ENCODE data around the gene BNIP2. TPM values are rescaled to one million over a fixed set of nuclear protein-coding genes. Genes with fewer than 3 reads are reported as not detected.

Gene BNIP2
- total RNA-seq: 100 to 1,000 TPM in 3 of 4 donors, 10 to 100 TPM in 1; 82.1 to 138 (median 112) TPM

DNA sequence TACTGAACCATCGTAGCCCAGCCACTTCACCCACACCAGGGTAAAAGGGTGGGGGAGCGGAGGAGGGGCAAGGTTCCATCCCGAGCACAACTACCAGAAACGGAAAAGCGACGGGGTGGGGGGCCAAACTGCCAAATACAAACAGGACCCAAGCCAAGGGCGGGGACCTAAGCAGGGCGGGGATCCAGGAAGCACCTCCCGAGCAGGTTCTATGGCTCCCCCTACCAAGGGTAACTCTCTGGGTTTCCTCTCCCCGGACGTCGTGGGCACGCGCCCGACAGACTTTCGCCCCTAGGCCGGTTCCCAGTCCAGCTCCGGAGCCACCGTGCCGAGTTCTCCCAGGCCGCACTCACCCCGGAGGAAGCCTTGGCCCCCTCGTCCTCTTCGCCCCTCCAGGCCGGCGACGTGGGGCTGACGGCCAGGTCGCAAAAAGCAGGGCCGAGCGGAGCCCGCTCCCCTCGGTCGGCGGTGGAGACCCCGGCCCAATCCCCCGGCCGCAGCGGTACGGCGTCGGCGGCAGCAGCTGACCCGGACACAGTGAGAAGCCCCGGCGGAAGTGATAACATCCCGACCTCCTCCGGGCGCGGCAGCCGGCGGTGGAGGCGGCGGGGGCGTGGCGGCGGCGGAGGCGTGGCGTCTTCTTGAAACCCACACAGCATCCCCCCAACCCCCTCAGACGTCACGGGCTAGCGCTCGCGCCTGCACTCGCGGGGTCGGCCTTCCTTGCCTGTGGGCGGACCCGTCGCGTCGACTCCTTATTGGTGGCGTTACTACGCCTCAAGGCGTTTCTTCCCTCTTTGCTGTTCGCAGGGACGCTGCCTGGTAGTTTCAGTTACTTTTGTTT, at the start of gene BNIP2:
TSS of gene BNIP2 (minus strand) at position 539 of the 844 bp plus-strand sequence. CDS start 6,863 bp downstream, outside the sequence.
- H3K9me3 ChIP-seq: no peaks in the 10 kb centered on the region
- peak within 1 kb of the TSS; percentile 96 to 97 for H3K27ac ChIP-seq
- H3K27me3 ChIP-seq: no peaks in the 10 kb centered on the region
- peak; percentile 99 for DNase-seq
- H3K36me3 ChIP-seq: no peaks in the 10 kb centered on the region
- peak within 1 kb of the TSS; percentile 88 to 99 for H3K4me3 ChIP-seq
- intact Hi-C loops (cut with DNase I; ENCODE audit: low total_unique reads): no loop called here
- peaks cover 0 to 9% of the 10 kb centered on the region in 2 donors for H3K4me1 ChIP-seq
- TF ChIP-seq POLR2A (IDR thresholded peaks at IDR 0.05): peak; percentile 73 to 92
- TF ChIP-seq, protein P1, sequence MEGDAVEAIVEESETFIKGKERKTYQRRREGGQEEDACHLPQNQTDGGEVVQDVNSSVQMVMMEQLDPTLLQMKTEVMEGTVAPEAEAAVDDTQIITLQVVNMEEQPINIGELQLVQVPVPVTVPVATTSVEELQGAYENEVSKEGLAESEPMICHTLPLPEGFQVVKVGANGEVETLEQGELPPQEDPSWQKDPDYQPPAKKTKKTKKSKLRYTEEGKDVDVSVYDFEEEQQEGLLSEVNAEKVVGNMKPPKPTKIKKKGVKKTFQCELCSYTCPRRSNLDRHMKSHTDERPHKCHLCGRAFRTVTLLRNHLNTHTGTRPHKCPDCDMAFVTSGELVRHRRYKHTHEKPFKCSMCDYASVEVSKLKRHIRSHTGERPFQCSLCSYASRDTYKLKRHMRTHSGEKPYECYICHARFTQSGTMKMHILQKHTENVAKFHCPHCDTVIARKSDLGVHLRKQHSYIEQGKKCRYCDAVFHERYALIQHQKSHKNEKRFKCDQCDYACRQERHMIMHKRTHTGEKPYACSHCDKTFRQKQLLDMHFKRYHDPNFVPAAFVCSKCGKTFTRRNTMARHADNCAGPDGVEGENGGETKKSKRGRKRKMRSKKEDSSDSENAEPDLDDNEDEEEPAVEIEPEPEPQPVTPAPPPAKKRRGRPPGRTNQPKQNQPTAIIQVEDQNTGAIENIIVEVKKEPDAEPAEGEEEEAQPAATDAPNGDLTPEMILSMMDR (IDR thresholded peaks at IDR 0.05): peak in 1 of 4 experiments; percentile 31

DNA sequence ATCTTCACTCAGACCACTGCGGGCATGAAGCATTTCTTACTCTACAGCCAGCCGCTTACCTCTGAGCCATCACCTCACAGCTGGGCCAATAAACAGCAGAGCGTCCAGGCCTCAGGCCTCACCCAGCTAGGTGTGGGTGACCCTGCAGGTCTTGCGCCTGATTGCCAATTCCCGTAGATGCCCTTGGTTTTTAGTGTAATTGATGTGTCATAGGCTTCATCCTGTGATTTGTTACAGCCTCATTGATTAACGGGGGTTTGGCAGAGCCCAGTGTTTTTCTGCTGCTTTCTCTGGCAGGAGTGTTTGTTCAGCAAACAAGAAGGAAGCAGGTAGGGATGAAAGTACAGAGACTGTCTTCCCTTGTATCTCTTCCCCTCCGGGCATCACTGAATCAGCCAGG, 49.6 kb upstream of the BNIP2 start:
- H3K4me1 ChIP-seq: no peaks in the 10 kb centered on the region
- no peak overlapping the region for H3K27ac ChIP-seq
- no peak for TF ChIP-seq POLR2A (IDR thresholded peaks at IDR 0.05)
- no peaks in the 10 kb centered on the region for H3K27me3 ChIP-seq
- no peaks in the 10 kb centered on the region for H3K36me3 ChIP-seq
- no peak overlapping the region for H3K4me3 ChIP-seq
- intact Hi-C loops (cut with DNase I; ENCODE audit: low total_unique reads): no loop called here
- no peaks in the 10 kb centered on the region for H3K9me3 ChIP-seq
- DNase-seq: no peak

GRCh38 chr15:59736181-59736580, 47.1 kb upstream of the BNIP2 start:
- H3K4me3 ChIP-seq: no peak overlapping the region
- no peaks in the 10 kb centered on the region for H3K9me3 ChIP-seq
- TF ChIP-seq, protein P1 (IDR thresholded peaks at IDR 0.05): no peak
- no peak for TF ChIP-seq POLR2A (IDR thresholded peaks at IDR 0.05)
- H3K4me1 ChIP-seq: no peaks in the 10 kb centered on the region
- H3K27ac ChIP-seq: no peak overlapping the region
- no peaks in the 10 kb centered on the region for H3K36me3 ChIP-seq
- no peak for DNase-seq
- H3K27me3 ChIP-seq: no peaks in the 10 kb centered on the region
- intact Hi-C loops (cut with DNase I; ENCODE audit: low total_unique reads): no loop called here

DNA sequence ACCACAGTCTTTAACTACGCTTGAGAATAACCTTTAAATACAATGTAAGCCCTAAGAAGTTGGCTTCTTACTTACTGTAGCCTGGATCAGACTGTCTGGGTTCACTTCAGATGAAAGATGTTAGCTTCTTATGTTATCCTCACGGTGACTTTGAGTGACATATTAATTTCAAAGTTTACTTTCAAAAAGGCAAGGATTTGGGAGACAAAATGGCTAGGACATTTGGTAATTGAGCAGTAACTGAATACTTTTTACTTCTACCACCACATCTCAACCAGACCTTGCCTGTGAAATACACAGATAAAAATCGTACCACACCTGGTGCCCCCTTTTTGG, 36.0 kb upstream of the BNIP2 start:
- Histone ChIP-seq H3K4me1 (no peaks in the 10 kb centered on the region), H3K9me3 (no peaks in the 10 kb centered on the region), H3K4me3 (no peak overlapping the region), H3K36me3 (no peaks in the 10 kb centered on the region), H3K27ac (no peak overlapping the region), H3K27me3 (no peaks in the 10 kb centered on the region)
- DNase-seq: no peak
- intact Hi-C loops (cut with DNase I; ENCODE audit: low total_unique reads): no loop called here
- TF ChIP-seq, protein P1 (IDR thresholded peaks at IDR 0.05): peak in 1 of 4 experiments; percentile 2
- no peak for TF ChIP-seq POLR2A (IDR thresholded peaks at IDR 0.05)

- Histone ChIP-seq H3K4me3 (no peak overlapping the region), H3K27me3 (no peaks in the 10 kb centered on the region), H3K27ac (no peak overlapping the region), H3K9me3 (no peaks in the 10 kb centered on the region), H3K36me3 (no peaks in the 10 kb centered on the region), H3K4me1 (no peaks in the 10 kb centered on the region)
- TF ChIP-seq POLR2A (IDR thresholded peaks at IDR 0.05): no peak
- TF ChIP-seq, protein P1 (IDR thresholded peaks at IDR 0.05): no peak
- no peak for DNase-seq
- intact Hi-C loops (cut with DNase I; ENCODE audit: low total_unique reads): no loop called here
These were observed 34.7 kb upstream of the BNIP2 start for GRCh38 chr15:59723687-59724346.

Measured in uterus (tissue), 4 donors.